GM18870 (cell line): Measurements from ENCODE around the gene GPR37L1.
"Not testable (repeated sequence)": the region's sequence is repeated elsewhere in the genome, so short reads cannot be mapped to it uniquely, and the experiment has no call there.

Source experiments
- ATAC-seq: cut with Tn5 transposase; IDR thresholded peaks from one replicate; pipeline ENCODE4 v1.9.1; 2021; ENCODE audit warnings: moderate library complexity; ENCODE audit not compliant: unreplicated experiment

GPR37L1 gene

GRCh38 chr1:202107801-202108731 lies 14.7 kb upstream of the GPR37L1 start:
- no peak for ATAC-seq

GRCh38 chr1:202110977-202111376 lies 11.7 kb upstream of the GPR37L1 start:
- no peak for ATAC-seq

GRCh38 chr1:202111589-202111988 lies 11.1 kb upstream of the GPR37L1 start:
- not testable (repeated sequence) for ATAC-seq

- no peak for ATAC-seq
Observed at GRCh38 chr1:202112859-202113689, 9.6 kb upstream of the GPR37L1 start.

- peak; percentile 51 for ATAC-seq
Observed at GRCh38 chr1:202113690-202114300, 8.9 kb upstream of the GPR37L1 start.

- no peak for ATAC-seq
Observed at GRCh38 chr1:202116287-202116686, 6.4 kb upstream of the GPR37L1 start.

- ATAC-seq = no peak
Observed at GRCh38 chr1:202117898-202118371, 4.8 kb upstream of the GPR37L1 start.

- ATAC-seq = no peak
Observed at GRCh38 chr1:202121006-202121405, 1.7 kb upstream of the GPR37L1 start.

- ATAC-seq = no peak
Observed at GRCh38 chr1:202123336-202123813, 658 bp downstream of the GPR37L1 start.

GRCh38 chr1:202124142-202124541 lies 1.4 kb downstream of the GPR37L1 start:
- no peak for ATAC-seq

GRCh38 chr1:202125611-202126010 lies 2.9 kb downstream of the GPR37L1 start:
- no peak for ATAC-seq

GRCh38 chr1:202126426-202126825 lies 3.7 kb downstream of the GPR37L1 start:
- ATAC-seq = no peak

- ATAC-seq = no peak
Observed at GRCh38 chr1:202127061-202127460, 4.3 kb downstream of the GPR37L1 start.

GRCh38 chr1:202127836-202128622 lies 5.3 kb downstream of the GPR37L1 start:
- ATAC-seq = no peak

- ATAC-seq = no peak
Observed at GRCh38 chr1:202129453-202130296, 7.0 kb downstream of the GPR37L1 start.

- no peak for ATAC-seq
Observed at GRCh38 chr1:202130297-202130721, 7.6 kb downstream of the GPR37L1 start.

GRCh38 chr1:202130816-202131522 lies 8.3 kb downstream of the GPR37L1 start:
- ATAC-seq = no peak

GRCh38 chr1:202131956-202132821 lies 9.5 kb downstream of the GPR37L1 start:
- ATAC-seq = no peak
